HG03039 (cell line): ENCODE data around the gene PCGF3.
"Not testable (repeated sequence)": the region's sequence is repeated elsewhere in the genome, so short reads cannot be mapped to it uniquely, and the experiment has no call there.

Source experiments
- ATAC-seq: cut with Tn5 transposase; IDR thresholded peaks from one replicate; pipeline ENCODE4 v1.9.1; 2021; ENCODE audit warnings: mild to moderate bottlenecking, moderate library complexity; ENCODE audit not compliant: unreplicated experiment

The PCGF3 gene

DNA sequence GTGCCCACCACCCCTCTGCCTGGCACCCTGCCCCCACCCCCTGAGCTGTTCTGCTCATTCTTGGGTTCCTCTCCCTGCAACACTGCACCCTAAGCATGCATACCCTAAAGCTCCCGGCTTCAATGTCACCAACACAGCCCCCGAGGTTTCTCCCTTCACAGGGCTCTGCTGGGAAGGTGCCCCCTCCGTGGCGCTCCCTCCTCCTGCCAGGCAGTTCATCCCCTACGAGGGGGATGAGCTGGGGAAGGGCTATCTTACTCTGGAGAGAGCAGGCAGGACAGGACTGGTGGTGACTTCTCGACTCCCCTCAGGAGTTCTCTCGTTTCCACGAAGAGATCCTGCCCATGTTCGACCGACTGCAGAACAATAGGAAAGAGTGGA lies 38.1 kb upstream of the PCGF3 start:
- no peak for ATAC-seq

DNA sequence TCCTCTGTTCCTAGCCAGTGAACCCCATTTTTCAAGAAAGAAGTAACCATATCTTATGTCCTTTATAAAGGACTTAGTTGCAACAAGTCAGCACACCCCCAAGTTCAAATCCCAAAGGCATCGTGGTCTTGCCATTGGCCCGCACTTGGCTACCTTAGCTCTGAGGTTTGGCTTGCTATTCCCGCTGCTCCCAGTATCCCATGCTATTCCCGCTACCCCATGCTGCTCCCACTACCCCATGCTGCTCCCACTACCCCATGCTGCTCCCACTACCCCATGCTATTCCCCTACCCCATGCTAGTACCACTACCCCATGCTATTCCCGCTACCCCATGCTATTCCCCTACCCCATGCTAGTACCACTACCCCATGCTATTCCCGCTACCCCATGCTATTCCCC lies 37.4 kb upstream of the PCGF3 start:
- ATAC-seq, result not testable (repeated sequence)

DNA sequence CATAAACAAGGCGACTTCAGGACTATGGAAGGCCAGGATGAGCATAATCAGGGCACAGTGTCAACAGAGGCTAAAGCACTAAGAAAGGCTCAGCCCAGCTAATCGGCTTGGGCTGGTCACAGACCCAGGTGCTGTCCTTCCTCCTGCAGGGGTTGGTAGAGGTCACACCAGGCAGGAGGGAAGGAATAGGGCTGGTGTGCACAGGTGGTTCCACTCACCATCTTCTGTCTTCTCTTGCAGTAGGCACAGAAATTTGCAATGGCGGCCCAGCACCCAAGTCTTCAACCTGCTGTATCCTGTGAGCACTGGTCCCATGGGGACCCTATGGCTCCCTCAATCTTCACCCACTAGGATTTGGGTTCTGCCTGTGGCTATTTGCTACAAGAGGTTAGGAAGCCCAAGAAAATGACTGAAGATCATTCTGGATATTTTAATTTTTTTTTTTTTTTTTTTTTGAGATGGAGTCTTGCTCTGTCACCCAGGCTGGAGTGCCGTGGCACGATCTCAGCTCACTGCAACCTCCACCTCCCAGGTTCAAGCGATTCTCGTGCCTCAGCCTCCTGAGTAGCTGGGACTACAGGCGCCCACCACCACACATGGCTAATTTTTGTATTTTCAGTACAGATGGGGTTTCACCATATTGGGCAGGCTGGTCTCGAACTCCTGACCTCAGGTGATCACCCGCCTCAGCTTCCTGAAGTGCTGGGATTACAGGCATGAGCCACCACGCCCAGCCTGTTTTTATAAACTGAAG lies 35.6 kb upstream of the PCGF3 start:
- not testable (repeated sequence) for ATAC-seq

DNA sequence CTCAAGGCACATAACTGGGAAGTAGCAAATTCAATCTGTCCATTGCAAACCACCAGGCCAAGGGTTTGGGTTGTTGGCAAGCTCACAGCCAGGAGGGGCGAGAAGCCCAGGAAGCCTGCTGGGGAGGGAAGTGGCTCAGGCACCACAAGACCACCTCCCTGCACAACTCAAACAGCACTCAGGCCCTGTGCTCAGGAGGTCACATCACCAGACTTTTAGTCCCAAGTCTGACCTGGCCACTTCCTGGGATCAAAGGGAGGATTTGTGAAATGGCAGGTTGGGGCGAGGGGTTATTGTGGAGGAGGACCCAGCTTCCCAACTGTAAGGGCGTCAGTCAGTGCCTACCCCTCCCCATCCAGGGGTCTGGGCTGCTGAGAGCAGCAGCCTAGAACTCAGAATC lies 33.9 kb upstream of the PCGF3 start:
- no peak for ATAC-seq

GRCh38 chr4:673349-674091 lies 32.1 kb upstream of the PCGF3 start:
- ATAC-seq, result no peak

DNA sequence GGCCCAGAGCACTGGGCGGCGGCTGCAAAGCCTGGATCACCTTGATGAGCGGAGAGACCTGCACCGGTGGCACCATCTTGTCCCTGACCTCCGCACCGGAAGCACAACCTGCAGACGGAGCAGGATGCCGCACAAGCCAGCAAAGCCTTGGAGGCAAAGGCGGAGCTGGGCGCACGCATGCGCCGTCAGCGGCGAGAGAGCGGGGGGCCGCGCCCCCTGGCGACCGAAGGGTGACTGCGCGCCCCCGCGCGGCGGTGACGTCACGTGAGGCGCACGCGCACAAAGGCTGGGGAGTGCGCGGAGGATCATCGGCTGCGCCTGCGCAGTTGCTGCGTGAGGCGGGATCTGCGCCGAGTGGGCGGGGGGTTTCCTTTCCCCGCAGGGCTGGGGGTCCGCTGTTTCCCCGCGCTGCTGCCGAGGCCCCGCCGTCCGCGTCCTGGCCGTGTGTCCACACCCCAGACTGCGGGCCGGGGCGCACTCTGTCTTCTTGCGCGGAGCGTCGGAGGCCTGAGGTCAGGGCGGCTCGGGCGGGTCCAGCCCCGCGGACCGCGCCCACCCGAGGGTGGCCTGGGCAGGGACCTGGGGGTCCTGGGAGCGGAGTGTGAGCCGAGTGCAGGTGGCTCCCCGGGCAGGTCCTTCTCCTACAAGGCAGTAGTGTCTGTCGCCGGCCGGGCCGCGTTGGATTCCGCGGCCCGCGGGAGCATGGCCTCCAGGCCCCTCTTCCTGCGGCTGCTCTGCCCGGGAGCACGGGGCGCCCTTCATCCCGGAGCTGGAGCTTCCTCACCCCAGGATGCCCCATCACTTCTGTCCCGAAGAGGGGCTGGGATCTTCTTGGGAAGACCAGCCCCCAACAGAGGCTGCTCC lies 31.2 kb upstream of the PCGF3 start, which contains the start of the genes ATP5ME and MYL5:
Gene ATP5ME (minus strand): TSS at position 105 of the 864 bp plus-strand sequence. CDS start 29 bp downstream, at position 76.
Gene MYL5 (plus strand): TSS at position 371 of the 864 bp plus-strand sequence. CDS start 3,485 bp downstream, outside the sequence.
- peak; percentile 67 for ATAC-seq

- ATAC-seq, result peak; percentile 0
These were observed 30.4 kb upstream of the PCGF3 start for GRCh38 chr4:675036-675882.

DNA sequence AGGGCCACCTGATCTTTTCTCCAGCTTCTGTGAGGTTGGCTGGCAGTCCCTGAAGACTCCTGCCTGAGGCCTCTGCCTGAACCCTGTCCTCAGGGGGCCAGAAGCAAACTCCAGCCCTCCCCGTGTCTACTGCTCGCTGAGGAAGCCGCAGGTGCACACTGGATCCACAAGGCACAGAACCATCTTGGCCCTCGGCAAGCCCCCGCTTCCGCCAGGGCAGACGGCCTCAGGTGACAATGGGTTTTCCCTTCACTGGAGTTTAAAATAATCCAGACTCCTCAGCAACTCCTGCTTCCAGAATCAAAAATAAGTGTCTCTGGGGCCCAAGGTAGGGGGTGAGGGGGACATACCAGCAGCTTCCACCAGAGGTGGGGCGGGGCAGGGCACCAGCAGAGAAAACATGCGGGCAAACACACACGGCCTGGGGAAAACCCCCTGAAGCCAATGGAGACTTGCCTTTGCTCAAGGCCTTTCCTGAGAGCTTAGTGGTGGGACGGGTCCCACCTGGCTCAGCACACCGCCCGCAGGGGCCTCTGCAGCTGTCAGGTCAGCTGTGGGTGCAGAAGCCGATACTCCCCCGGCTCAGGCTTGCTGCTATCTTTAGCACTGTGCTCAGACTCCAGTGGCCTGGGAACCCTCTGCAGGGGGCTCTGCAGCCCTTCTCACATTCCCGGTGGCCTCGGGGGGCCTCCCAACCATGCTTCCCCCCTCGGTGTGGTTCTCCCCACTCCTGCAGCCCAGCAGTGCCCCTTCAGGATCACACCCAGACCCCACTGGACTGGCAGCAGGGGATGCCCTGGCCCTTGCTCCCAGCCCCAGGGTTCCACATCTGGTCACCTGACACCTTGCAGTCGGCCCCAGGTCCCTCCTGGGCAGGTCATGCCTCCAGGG lies 29.4 kb upstream of the PCGF3 start:
- no peak for ATAC-seq

- ATAC-seq, result no peak
These were observed 28.8 kb upstream of the PCGF3 start for GRCh38 chr4:676871-677235.

- ATAC-seq, result no peak
These were observed 28.0 kb upstream of the PCGF3 start for GRCh38 chr4:677431-678293.

DNA sequence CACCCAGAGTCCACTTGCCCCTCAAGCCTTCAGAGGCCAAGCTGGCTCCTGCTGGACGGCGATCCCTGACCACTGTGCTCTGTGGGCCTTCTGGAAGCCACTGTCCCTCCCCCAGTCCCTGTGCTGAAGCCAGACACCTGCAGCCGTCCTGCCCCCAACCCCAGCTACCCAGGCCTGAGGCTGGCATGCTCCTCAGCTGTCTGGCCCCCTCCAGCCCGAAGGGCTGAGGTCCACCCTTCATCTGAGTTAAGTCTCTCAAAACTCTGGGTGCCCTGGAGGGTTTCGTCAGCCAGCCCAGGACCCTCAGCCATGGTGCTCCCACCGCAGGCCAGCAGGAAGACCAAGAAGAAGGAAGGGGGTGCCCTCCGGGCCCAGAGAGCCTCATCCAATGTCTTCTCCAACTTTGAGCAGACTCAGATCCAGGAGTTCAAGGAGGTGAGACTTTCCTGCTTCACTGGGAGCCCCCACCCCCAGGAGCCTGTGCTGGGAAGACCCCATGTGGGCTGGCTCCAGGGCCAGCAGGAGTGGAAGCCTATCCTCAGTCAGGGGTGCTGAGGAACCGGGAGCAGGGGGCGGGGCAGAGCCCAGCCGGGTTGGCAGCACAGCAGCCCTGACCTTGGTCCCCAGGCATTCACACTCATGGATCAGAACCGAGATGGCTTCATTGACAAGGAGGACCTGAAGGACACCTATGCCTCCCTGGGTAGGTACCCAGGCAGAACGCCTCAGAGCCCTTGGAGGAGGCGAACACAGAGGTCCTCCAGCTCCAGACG lies 27.1 kb upstream of the PCGF3 start:
- no peak for ATAC-seq

- ATAC-seq, result no peak
These were observed 26.5 kb upstream of the PCGF3 start for GRCh38 chr4:679104-679481.

DNA sequence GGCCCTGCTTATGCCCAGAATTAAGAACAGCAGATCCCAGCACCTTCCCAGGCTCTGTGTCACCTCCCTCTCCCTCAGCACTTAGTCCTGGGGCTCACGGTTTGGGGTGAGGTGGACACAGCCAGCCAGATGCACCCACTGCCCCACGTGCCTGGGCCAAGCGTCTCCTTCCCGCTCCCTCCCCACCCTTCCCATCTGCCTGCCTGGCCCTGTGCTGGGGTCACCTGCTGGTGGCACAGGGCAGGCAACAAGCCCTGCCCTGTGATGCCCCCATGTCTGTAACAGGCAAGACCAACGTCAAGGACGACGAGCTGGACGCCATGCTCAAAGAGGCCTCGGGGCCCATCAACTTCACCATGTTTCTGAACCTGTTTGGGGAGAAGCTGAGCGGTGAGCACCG lies 26.0 kb upstream of the PCGF3 start:
- no peak for ATAC-seq

DNA sequence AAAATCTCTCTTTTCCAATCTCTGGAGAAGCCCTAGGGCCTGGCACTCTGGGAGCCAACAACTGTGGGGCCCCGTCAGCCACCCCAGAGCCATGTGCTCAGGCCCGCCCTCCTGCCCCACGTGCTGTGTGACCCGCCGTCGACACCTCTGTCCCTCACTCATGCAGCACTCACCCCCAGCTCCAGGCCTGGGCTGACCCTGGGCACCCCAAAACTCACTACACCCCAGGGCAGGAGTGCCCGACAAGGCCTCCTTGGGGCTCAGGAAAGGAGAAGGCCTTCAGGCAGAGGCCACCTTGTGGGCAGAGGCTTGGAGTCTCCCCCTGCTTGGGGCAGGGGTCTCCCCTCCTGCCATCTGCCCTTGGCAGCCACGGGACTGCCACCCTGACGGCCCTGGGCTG lies 25.5 kb upstream of the PCGF3 start:
- ATAC-seq, result no peak

GRCh38 chr4:680551-680927 lies 25.1 kb upstream of the PCGF3 start:
- ATAC-seq, result no peak

DNA sequence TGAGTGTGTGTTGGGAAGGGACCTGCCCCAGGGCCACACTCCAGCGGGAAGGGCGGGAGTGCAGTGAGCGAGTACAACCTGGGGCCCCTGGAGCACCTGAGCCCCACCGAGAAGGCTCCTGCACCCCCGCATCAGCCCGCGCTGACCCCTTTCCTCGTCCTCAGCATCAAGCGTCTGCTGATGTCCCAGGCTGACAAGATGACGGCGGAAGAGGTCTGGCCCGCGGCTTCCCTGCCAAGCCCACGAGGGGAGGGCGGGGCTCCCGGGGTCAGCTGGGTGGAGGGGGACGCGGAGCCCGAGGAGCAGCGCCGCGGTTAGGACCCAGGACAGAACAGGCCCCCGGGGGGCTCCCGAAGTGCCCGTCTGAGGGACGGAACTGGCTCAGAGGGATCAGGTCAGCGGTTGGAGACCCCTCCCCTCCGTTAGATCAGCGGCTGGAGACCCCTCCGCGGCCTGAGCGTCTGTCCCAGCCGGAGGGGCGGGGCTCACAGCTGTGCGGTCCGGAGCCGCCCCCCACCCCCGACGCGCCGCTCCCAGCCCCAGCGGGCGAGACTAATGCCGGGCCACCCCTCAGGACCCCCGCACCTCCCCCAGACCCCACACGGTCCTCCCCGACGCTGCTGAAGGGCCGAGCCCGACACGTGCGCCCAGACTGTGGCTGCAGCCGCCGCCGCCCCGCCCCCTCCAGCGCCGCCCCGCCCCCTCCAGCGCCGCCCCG lies 24.5 kb upstream of the PCGF3 start:
- ATAC-seq, result no peak
